Neural progenitor cell (in vitro differentiated cells): ENCODE results near the gene PDE6B.

Experiments
- CTCF ChIP-seq: fragments of 200-600 bp; sonication (generic); IDR thresholded peaks from 2 replicates; pipeline ENCODE4 v1.5.1; 2017; ENCODE audit warnings: antibody characterized with exemption, mild to moderate bottlenecking
- EZH2 ChIP-seq: fragments of 200-600 bp; sonication (generic); IDR thresholded peaks from 2 replicates; pipeline ENCODE4 v1.6.1; 2017; ENCODE audit warnings: antibody characterized with exemption, mild to moderate bottlenecking, moderate library complexity

- TF ChIP-seq CTCF: no peak
- no peak for TF ChIP-seq EZH2
These were observed 9.2 kb downstream of the PDE6B start for GRCh38 chr4:634599-634985.
